Measurements from ENCODE around the gene CTPS2. TPM values are rescaled to one million over a fixed set of nuclear protein-coding genes. Genes with fewer than 3 reads are reported as not detected.
"Not testable (repeated sequence)": the region's sequence is repeated elsewhere in the genome, so short reads cannot be mapped to it uniquely, and the experiment has no call there.

Gene CTPS2
- 9.6 TPM for total RNA-seq (2021; ENCODE audit: unreplicated experiment)
- 4.7 and 6.2 TPM in 2 replicates for polyA plus RNA-seq (2012)
- percentile 53 among the genes with signal in this experiment for Bru-seq, nascent RNA
- percentile 54 among the genes with signal in this experiment for BruChase-seq, experiment 1, labeled RNA remaining after a 6-hour chase
- BruChase-seq, experiment 2, labeled RNA remaining after a 2-hour chase, result percentile 57 among the genes with signal in this experiment
- long read RNA-seq, transcript CTPS2-201 (19 exons, 3,629 nt), result major isoform, 7 of 13 reads
- long read RNA-seq, partial matches to known transcripts, result 1 of 13 reads
- long read RNA-seq, other reads (novel, unspliced or antisense), result 5 of 13 reads

DNA sequence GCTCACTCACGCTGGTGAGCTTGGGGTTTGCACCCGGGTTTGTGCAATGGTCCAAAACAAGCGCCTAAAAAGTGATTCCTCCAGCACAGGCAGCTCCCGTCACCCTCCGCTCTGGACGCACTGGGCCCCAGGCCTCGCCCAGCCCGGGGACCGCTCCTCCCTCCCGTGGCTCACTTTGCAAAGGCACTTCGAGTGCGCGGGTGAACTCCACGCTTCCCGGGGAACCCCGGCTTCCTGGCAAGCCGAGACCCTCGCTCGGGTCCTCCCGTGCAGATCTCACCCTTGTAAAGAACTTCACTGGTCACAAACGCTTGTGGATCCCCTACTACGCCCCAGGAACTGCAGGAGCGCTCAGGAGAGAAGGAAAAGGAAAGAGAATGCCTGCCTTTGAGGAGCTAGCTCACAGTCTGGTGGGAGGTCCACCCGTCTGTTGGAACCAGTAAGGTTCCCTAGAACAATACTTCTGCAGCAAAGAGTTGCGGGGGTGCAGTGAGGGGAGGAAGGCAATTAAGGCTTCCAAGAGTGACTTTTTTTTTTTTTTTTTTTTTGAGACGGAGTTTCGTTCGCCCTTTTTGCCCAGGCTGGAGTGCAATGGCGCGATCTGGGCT lies at the start of gene CTPS2:
Gene CTPS2, minus strand, starts transcription at position 122 of the 608 bp plus-strand sequence. CDS start 9,767 bp downstream, outside the sequence.
- Histone ChIP-seq H2AFZ (ENCODE audit: low read depth, low read length, poor library complexity, severe bottlenecking) (peak within 1 kb of the TSS; percentile 16), H3K9me3 (ENCODE audit: control insufficient read depth in 1 of 2, insufficient read depth in 1 of 2, low read depth in 1 of 2, low read length in 2 of 2) (no peaks in the 10 kb centered on the region), H3K9ac (ENCODE audit: low read length) (peak within 1 kb of the TSS; percentile 82), H3K9me2 (ENCODE audit: insufficient read depth) (no peaks in the 10 kb centered on the region), H3K36me3 (ENCODE audit: control insufficient read depth in 1 of 2, insufficient read depth in 2 of 2, low read length in 2 of 2) (no peaks in the 10 kb centered on the region; a peak in 1 of 4 replicates), H3K4me2 (ENCODE audit: low read length) (peak within 1 kb of the TSS; percentile 91), H3K4me3 (replicated peaks in 1 of 2; ENCODE audit: low read depth in 1 of 2, low read length in 2 of 2) (peak within 1 kb of the TSS; percentile 44 to 71), H3K27me3 (ENCODE audit: insufficient read depth, low read length) (no peaks in the 10 kb centered on the region), H3K4me1 (ENCODE audit: control insufficient read depth in 1 of 2, insufficient read depth in 2 of 2, low read length in 2 of 2) (peaks cover 0 to 15% of the 10 kb centered on the region in 2 experiments; a peak in 1 of 4 replicates), H3K79me2 (ENCODE audit: insufficient read depth, low read length) (no peaks in the 10 kb centered on the region), H4K20me1 (ENCODE audit: insufficient read depth) (no peaks in the 10 kb centered on the region), H3K27ac (ENCODE audit: low read depth, low read length) (peak within 1 kb of the TSS; percentile 87)
- ChIA-PET CTCF (no interaction called here), RAD21 (ENCODE audit: low non-redundant PET in 1 of 2, low total read pairs in 2 of 2, uncharacterized antibody in 2 of 2, unreplicated experiment in 2 of 2) (no interaction called here), POLR2A (interaction anchor here (0.8 to 1.3 kb wide), 2 partner anchors 10 to 59 kb away, joined by 3 to 6 read pairs; no protein-coding TSS in a partner anchor)
- BruUV-seq (replicated peaks), result TSS peak; percentile 60
- intact Hi-C loops (cut with micrococcal nuclease), result loop anchor here (10.0 kb wide), 1 partner anchor 858 kb away; the partner anchor contains the start of gene AP1S2
- ATAC-seq (peak; percentile 87), DNase-seq (ENCODE audit: low read depth, low spot score) (no peak)
- no peak for TF ChIP-seq EGR1 (IDR thresholded peaks at IDR 0.05; ENCODE audit: low read depth)
- TF ChIP-seq JUND (IDR thresholded peaks at IDR 0.05), result no peak
- peak; percentile 70 for TF ChIP-seq POLR2AphosphoS5 (IDR thresholded peaks at IDR 0.05; ENCODE audit: low read depth, low read length)
- TF ChIP-seq ZFX (IDR thresholded peaks at IDR 0.05), result peak; percentile 73; the same call in 1 of the 2 replicates

DNA sequence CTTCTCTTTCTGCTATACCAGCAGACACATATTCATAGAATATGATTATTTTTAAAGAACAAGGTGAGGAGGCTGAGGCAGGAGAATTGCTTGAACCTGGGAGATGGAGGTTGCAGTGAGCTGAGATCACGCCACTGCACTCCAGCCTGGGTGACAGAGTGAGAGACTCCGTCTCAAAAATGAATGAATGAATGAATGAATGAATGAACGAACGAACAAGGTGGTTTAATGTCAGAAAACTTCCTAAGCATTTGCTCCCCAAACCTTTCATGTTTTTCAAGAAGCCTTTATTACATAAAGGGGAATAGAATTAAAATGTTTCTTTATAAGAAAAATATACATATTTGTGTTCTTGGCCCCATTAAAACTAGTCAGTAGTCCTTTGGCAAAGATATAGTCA lies 49.0 kb upstream of the CTPS2 start:
- CTCF ChIA-PET; H2AFZ ChIP-seq (ENCODE audit: low read depth, low read length, poor library complexity, severe bottlenecking); BruUV-seq (replicated peaks); H3K27ac ChIP-seq (ENCODE audit: low read depth, low read length); RAD21 ChIA-PET (ENCODE audit: low non-redundant PET in 1 of 2, low total read pairs in 2 of 2, uncharacterized antibody in 2 of 2, unreplicated experiment in 2 of 2); H3K9me3 ChIP-seq (ENCODE audit: control insufficient read depth in 1 of 2, insufficient read depth in 1 of 2, low read depth in 1 of 2, low read length in 2 of 2); H3K9ac ChIP-seq (ENCODE audit: low read length); H3K4me2 ChIP-seq (ENCODE audit: low read length); intact Hi-C loops (cut with micrococcal nuclease); H4K20me1 ChIP-seq (ENCODE audit: insufficient read depth); H3K36me3 ChIP-seq (ENCODE audit: control insufficient read depth in 1 of 2, insufficient read depth in 2 of 2, low read length in 2 of 2); H3K79me2 ChIP-seq (ENCODE audit: insufficient read depth, low read length); H3K4me1 ChIP-seq (ENCODE audit: control insufficient read depth in 1 of 2, insufficient read depth in 2 of 2, low read length in 2 of 2); DNase-seq (ENCODE audit: low read depth, low spot score); H3K27me3 ChIP-seq (ENCODE audit: insufficient read depth, low read length); H3K4me3 ChIP-seq (replicated peaks in 1 of 2; ENCODE audit: low read depth in 1 of 2, low read length in 2 of 2); H3K9me2 ChIP-seq (ENCODE audit: insufficient read depth); ATAC-seq: not testable (repeated sequence)
- POLR2A ChIA-PET, result interaction anchor here (1.5 kb wide), 1 partner anchor 9 kb away, joined by 5 read pairs; no protein-coding TSS in a partner anchor

Data from HCT116 (cell line).